Measurements from ENCODE around the gene ADGRG6. TPM values are rescaled to one million over a fixed set of nuclear protein-coding genes. Genes with fewer than 3 reads are reported as not detected.
A peak's percentile ranks its signal among the peaks of the same experiment; 100 is the strongest.

ADGRG6 gene
- total and polyA plus RNA-seq, 10 of the 15 experiments (the other 5 are each of a cell fraction or from before 2014, with no cell fraction given) = 0.01 to 0.24 (median 0.13) TPM; not detected in 7

DNA sequence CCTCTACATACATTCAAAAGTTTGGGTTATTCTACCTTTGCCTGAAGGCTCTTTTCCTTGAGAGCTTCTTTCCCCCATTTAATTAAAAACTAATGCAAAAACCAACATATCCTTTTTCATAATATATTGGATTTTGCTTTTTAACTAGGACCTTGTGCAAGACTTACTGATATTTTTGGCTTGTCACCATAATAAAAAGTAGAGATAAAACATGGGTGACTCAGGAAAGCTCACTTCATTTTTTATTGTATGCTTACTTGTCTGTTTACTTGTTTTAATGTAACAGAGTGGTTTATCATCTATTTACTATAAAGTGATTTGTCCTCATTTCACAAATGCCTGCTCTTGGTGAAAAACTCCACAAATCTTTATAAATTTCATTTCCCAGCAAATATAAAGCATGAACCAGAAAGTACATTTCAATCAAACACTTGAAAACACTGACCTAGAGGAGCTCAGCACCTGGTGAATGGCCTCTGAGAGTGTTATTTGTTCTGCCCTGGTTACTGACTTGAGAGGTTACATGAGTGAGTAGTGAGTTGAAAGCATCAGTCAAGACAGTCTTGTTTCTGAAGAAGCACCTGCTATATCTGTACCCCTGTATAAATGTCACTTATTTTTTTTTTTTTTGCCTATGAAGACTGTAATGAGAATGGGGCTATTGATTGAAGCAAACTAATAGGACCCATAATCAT is 20.8 kb downstream of the ADGRG6 start:
- TF ChIP-seq ESRRA (IDR thresholded peaks at IDR 0.05; ENCODE audit: low read length) (no peak), RAD51 (IDR thresholded peaks at IDR 0.05) (no peak), NR2C2 (IDR thresholded peaks at IDR 0.05; ENCODE audit: borderline replicate concordance, control insufficient read depth, insufficient read length, low read depth) (no peak), NFIC (IDR thresholded peaks at IDR 0.05; ENCODE audit: low read depth, low read length) (no peak), TCF7 (IDR thresholded peaks at IDR 0.05; ENCODE audit: borderline replicate concordance) (no peak), BCL3 (IDR thresholded peaks at IDR 0.05; ENCODE audit: borderline replicate concordance, insufficient read depth, low read depth, low read length, poor library complexity, severe bottlenecking) (no peak), RBBP5 (conservative IDR thresholded peaks at IDR 0.05) (no peak), RELA (IDR thresholded peaks at IDR 0.05; ENCODE audit: borderline replicate concordance, partially characterized antibody) (no peak), CBX3 (IDR thresholded peaks at IDR 0.05; ENCODE audit: borderline replicate concordance, low read depth) (no peak), HDAC2 (IDR thresholded peaks at IDR 0.05) (no peak), NR2F1 (conservative IDR thresholded peaks at IDR 0.05) (no peak), ZNF217 (IDR thresholded peaks at IDR 0.05) (no peak), GABPA (IDR thresholded peaks at IDR 0.05; ENCODE audit: low read depth) (no peak), GATAD2B (conservative IDR thresholded peaks at IDR 0.05; ENCODE audit: low read depth) (no peak)
- ChIA-PET CTCF (interaction anchor here (0.7 kb wide), 1 partner anchor 23 kb away, joined by 4 read pairs; no protein-coding TSS in a partner anchor), POLR2A (no interaction called here), SMC1A (ENCODE audit: uncharacterized antibody, unreplicated experiment) (no interaction called here), RAD21 (ENCODE audit: unreplicated experiment) (no interaction called here)
- no peak overlapping the region for H3K9ac ChIP-seq (ENCODE audit: control insufficient read depth, insufficient read depth, low read length)
- no peak for ATAC-seq
- H3K27me3 ChIP-seq (replicated peaks in 1 of 2; ENCODE audit: control insufficient read depth in 2 of 2, insufficient read depth in 2 of 2, low read length in 1 of 2) = no peaks in the 10 kb centered on the region
- no peaks in the 10 kb centered on the region for H4K20me1 ChIP-seq (ENCODE audit: control insufficient read depth, insufficient read depth)
- H3K4me1 ChIP-seq (ENCODE audit: control insufficient read depth, insufficient read depth, low read length) = no peaks in the 10 kb centered on the region
- no peaks in the 10 kb centered on the region for H3K36me3 ChIP-seq (ENCODE audit: control insufficient read depth in 2 of 2, insufficient read depth in 2 of 2, low read length in 1 of 2)
- no peaks in the 10 kb centered on the region for H3K9me3 ChIP-seq (replicated peaks; ENCODE audit: control insufficient read depth, insufficient read depth, low read length)
- no TSS peak for BruUV-seq (replicated peaks)
- H3K79me2 ChIP-seq (ENCODE audit: control insufficient read depth, insufficient read depth, low read length) = no peaks in the 10 kb centered on the region
- in situ Hi-C loops (cut with MboI) = no loop called here
- intact Hi-C loops (cut with micrococcal nuclease; ENCODE audit: unreplicated experiment) = no loop called here
- DNase-seq (ENCODE audit: low read depth, low spot score) = no peak
- H3K27ac ChIP-seq (ENCODE audit: control insufficient read depth, insufficient read depth) = no peak overlapping the region
- H3K4me2 ChIP-seq (ENCODE audit: control insufficient read depth, insufficient read depth) = no peak overlapping the region
- peak; percentile 31 for FAIRE-seq
- no peak overlapping the region for H2AFZ ChIP-seq (ENCODE audit: control insufficient read depth, low read depth, low read length)
- H3K4me3 ChIP-seq = no peak overlapping the region
